Activated naive CD4-positive, alpha-beta T cell (primary cell): ENCODE data around the gene PEAR1.
A peak's percentile ranks its signal among the peaks of the same experiment; 100 is the strongest.

ENCODE experiments used
- DNase-seq, 4 experiments: peaks; one replicate each; lab custom pipeline; 2025; lab: John Stamatoyannopoulos, UW

PEAR1 gene

DNA sequence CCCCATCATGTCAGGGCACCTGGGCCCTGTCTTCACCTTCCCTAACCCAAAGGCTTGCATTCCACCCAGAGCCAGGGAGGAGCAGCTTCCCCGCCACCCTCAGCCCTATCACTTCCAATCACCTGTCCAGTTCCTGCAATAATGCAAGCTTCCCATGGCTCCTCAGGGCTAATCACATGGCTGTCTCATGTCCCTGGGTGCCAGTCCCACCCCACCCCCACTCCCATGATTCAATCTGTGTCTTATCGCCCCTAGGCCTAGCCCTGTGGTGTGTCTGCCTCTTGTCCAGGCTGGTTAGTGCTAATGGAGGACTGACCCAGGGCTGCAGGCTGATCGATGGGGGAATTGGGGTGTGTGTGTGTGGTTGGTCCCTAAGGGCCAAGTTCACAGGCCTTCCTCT lies 11.0 kb upstream of the PEAR1 start:
- no peak for DNase-seq

DNA sequence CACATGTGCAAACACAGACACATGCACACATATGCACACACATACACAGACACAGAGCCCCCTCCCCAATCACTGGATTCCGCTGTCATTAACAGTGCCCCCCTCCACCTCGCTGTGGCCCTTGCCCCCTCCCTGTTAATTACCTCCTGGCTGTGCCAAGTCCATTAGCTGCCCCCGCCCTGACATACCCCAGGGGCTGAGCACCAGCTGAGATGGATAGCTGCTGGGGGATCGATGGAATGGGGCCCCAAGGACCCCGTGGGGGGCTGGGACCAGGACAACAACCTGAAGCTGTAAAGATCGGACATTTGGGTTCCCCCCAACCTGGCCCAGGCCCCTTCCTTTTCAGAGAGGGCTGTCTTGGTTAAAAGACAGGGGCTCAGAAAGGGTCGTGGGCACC lies 9.6 kb upstream of the PEAR1 start:
- no peak for DNase-seq

DNA sequence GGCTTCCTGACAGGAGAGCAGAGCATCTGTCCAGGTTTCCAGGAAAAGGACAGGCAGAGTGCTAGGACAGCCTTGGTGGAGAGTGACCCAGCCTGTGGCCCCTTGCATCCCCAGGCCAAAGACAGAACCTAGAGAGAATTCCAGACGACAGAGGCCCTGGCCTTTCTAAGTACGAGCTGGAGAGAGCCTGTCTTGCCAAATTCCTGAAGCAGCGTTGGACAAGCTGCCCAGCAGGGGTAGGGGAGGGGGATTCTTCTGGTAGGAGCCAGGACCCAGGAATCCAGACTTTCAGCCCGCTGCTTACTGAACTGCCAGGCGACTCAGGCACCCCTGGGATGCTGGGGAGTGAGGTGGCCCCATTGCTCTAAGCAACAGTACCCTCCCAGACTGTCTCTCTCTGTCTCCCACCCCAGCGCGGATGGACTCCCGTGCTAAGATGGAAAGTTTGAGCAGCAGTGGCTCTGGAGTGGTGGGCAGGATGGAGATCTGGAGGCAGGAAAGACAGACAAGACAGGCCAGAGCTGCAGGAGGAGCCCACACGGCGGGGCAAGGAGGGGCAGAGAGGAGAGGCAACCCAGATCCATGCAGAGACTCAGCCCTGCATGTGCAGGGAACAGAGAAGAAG lies 8.8 kb upstream of the PEAR1 start:
- DNase-seq, result no peak

DNA sequence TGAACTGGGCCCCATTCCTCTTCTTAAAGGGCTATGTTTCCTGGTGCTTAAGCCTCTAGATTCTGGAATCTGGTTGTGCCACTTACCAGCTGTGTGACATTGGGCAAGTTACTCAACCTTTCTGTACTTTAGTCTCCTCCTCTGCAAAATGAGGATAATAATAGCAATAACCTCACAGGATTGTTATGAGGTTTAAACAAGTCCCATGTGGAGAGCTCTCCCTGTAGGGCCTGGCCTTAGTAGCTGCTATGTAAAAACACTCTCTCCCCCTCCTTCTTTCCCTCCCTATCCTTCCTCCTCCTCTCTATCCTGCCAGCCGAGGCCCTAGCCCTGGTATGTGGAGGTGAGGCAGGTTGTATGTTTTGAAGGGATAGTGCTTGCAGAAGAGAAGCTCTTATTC lies 8.2 kb upstream of the PEAR1 start:
- no peak for DNase-seq

DNA sequence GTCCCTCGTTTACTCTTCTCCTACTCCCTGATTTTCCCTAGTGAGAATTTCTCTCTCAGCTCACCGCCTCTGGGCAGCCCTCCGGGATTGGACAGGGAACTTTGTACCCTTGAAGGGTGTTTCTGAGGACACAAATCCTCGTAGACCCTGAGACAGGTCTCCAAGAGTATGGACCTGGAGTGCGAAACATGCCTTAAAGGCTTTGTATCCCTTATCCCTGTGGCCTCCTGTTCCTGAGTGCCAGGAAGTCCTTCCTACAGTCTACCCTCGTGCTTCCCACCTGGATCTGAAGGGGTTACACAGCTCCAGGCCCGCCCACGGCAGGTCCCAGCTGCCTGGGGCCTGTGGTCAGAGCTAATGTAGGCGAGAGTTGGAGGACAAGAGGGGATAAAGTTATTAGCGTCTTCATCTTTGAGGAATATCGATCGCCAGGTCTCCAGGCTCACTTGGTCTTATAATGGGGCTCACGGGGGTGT lies 7.6 kb upstream of the PEAR1 start:
- DNase-seq, result no peak

DNA sequence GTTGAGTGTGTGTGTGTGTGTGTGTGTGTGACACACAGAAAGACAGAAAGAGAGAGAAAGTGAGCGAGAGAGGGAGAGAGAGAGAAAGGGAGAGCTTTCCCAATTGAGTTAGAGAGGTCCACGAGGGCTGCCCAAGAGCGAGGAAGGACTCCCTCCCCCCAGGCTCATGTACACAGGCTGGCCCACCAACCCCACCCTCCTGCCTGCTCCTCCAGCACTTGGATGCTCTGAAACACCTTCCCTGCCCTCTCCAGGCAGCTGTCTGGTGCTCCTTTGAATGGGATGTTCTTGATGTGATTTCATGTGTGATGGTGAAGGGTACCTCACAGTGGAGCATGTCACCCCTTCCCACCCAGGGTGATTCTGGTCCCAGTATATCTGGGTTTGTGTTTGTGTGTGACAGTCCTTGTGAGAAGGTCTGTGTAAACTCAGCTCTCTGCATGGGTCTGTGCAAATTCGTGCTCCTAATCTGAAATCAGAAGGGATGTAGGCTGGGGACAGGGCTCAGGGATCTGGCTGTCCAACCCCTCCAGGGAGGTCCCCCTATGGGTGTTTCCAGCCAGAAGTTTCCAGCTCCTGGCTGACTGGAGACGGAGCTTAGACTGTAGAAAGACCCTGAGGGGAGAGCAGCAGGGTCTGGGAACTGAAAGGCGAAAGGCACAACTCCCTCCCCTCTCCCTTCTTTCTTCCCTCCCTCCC lies 6.8 kb upstream of the PEAR1 start:
- no peak for DNase-seq

DNA sequence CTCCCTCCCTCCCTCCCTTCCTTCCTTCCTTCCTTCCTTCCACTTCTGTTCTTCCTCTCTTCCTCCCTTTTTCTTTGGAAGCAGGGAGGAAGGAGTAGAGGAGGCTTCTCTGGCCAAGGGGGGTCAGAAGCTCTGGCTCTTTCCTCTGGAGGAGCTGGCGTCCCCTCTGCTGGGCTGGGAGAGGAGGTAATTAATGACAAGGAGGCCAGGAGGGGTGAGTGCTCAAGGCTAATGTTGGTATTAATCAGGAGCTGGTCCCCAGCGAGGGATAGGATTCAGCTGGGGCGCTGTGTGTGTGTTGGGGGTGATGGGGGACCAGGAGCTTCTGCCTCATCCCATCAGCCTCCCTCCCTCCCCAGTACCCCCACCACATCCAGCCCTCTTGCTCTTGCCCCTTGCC lies 6.2 kb upstream of the PEAR1 start:
- no peak for DNase-seq

DNA sequence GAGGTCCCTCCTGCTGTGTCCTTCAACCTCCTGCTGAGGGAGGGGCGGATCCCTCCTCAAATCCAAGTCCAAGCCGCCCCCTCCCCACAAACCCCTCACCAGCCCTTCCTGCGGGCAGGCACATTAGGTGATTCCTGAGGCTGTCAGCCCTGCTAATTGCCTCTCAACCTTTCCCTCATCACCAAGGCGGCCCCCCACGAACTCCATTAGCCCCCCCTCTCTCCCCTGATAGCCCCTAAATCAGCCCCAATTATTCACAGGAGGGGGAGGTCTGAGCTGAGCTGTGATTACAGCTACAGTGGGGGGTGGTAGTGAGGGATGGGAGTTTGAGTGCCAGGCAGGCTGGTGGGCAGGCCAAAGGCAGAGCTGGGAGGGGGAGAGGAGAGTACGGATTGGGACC lies 5.8 kb upstream of the PEAR1 start:
- no peak for DNase-seq

DNA sequence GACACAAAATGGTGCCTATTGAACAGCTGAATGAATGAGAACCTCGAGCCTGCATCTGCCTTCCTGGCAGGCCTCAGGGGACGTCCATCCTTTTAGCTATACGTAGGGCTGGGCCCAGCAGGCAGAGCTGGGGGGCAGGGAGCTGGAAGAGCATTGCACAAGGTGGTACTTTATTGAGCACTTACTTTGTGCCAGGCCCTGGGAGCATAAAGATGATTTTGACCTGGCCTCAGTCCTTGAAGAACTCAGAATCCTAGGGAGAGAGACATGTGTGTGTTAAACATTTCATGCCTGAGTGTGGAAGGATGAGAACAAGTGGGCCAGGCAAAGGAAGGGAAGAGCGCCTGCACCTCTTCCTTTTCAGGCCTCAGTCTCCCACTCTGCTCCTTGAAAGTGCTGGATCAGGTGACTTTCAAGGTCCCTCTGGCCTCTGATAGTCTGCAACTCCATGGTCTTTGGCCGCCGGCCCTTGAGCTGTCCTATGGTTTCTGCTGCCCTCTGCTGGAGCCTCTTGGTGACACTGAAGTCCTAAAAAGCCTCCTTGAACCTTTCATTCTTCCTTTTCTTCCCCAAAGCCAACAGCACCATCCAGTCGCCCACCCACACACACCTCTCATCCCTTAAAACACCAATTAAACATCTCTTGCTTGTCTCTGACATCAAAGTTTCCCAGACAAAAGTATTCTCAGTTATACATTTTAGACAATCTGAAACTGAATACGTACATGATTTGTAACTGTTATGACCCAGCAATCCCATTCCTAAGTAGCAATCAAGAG lies 3.5 kb upstream of the PEAR1 start:
- peak in 2 of 4 experiments; percentile 14 to 31 for DNase-seq

DNA sequence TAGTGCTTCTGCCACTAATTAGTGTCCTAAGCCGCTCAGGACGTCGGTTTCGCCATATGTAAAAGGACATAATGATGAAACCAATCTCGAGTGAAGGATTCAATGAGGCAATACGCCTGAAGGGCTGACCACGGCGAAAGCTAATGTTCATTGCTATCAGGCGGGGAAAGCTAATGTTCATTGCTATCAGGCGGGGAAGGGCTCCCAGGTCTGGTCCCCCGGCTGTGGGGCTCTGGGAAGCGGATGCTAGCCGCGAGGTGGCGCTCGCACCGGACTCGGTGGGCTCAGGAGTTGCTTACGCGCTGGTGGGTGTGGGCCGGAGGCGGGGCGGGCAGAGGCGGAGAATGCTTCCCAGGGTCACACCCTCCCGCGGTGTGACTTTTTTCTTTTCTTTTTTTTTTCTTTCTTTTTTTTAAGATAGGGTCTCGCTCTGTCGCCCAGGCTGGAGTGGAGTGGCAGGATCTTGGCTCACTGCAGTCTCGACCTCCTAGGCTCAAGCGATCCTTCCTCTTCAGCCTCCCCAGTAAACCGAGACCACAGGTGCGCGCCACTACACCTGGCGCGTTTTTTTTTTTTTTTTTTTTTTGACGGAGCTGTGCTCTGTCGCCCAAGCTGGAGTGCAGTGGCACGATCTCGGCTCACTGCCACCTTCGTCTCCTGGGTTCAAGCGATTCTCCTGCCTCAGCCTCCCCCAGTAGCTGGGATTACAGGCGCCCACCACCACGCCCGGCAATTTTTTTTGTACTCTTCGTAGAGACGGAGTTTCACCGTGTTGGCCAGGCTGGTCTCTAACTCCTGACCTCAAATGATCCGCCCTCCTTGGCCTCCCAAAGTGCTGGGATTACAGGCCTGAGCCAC lies 1.1 kb upstream of the PEAR1 start:
- DNase-seq, result peak; percentile 54 to 77 (median 69)

DNA sequence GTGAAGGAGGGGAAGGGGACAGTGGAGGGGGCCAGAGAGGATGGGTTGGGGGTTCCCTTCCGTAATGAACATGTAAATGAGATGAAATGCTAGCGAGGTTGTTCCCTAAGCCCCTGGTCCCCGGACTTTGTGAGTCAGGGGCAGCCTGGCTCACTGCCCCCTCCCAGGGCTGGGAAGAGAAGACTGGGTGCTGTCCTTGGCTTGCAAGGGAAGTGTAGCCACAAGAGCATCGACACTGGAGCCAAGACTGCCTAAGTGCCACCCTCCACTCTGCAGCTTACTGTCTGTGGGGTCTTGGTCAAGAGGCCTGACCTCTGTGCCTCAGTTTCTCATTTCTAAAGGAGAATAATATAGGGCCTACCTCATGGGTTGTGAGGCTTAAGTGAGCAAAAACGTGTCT lies 483 bp downstream of the PEAR1 start:
- DNase-seq, result no peak

DNA sequence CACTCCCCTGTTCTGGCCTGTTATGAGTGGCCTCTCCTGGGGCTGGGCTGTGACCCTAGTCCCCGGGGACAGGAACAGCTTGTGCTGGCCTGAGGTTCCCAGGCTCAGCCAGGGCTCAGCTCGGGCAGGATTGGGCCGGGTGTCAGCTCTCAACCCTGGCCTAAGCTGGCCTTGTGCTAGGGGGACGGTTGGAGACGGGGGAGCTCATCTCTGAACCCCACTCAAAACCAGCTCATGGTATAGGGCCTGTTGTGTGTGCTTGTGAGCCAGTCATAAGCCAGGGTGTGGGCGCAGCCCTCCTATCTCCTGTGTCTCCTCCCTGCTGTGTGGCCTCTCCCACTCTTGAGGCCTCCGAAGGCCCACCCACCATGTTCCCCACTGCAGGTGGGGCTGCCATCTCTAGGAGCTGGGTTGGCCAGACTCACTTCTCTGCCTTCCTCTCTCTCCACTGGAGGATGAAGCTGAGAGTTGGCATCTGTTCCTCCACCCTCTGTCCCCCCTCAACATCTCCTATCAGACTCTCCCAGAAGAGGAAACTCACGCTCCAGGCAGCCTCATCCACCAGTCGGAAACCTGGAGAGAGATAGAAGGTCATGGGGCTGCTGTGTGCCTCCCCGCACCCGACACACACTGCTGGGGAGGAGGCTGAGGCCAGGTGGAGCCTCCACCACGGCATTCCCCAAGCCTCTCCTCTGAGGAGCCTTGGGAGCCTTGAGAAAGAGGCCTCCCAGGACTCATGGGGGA lies 1.4 kb downstream of the PEAR1 start:
- DNase-seq, result no peak

DNA sequence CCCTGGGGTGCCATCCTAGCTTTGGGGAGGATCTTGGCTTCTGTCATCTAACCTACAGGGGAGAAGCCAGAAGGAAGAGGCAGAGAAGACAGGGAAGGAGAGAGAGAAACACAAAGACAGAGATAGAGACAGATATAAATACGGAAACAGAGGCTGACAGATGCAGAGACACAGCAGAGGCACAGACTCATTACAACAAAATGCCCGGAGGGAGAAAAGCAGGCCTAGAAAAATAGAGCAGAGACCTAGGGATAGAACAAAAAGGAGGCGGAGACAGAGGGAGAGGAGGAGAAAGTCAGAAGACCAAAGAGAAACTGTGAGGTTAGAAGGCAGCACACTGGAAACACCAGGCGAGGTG lies 1.9 kb downstream of the PEAR1 start:
- no peak for DNase-seq

DNA sequence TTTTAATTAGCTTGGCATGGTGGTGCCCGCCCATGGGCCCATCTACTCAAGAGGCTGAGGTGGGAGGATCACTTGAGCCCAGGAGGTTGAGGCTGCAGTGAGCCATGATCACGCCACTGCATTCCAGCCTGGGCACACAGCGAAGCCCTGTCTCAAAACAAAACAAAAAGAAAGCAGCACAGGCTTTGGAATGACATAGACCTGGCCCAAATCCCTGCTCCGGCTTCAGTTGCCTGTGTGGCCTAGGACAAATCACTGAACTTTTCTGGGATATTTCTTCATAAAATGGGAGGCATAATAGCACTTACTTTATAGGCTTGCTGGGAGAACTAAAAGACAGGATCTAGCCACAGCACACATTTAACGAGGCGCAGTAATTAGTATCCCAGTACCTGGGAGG lies 2.4 kb downstream of the PEAR1 start:
- no peak for DNase-seq

DNA sequence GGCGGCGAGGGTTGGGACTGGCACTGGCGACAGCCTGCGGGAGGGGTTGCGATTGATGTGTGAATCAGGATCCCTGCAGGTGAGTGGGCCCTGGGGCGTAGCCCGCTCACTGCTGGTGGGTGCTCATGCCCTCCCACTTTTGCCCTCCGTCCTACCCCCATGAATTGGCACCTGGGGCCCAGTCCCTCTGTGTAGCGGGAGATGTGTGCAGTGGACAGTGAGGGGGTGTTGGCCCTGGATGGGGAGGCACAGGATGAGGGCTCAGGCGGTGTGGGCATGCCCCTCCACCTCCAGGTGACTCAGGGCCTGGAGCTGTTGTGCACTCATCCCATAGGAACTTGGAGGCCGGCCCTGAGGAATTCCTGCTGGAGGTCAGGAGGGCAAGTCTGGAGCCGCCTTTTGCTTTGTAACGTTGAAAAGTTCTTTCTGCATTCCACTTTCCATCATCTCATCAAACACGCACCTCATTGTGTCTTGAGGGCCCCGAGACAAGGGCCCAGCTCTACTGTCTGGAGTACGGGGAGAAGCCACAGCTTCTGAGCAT lies 3.0 kb downstream of the PEAR1 start:
- DNase-seq, result no peak

DNA sequence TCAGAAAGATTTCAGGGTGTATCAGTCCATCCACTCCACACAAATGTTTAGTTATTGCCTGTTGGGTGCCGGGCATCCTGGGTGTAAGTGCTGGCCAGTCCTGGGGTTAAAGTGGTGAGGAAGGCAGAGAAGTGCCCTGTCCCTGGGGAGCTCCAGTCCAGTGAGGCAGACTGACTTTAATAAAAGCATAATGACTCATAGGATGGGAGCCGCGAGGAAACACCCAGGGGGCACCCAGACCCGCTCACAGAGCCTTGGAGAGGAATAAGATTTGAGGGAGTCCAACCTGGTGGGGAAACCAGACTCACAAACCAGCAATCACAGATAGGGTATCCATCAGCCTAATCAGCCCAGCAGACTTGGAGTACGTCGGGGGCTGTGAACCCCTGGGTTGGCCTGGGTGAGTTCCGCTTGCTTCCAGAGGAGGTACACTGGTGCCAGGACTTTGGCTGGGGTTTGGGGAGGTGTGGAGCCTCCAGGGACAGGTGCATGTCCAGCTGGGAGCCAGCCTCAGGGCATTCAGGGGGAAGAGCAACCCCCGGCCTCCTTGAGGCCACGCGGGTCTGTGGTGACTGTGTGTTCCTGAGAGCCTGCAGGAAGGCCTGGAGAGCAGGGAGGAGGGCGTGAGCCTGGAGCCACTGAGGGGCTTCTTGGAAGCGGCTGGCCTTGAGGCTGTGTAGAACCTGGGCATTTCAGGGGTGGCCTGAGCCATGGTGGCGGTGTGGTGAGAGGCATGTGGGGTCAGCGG lies 3.7 kb downstream of the PEAR1 start:
- DNase-seq, result no peak

DNA sequence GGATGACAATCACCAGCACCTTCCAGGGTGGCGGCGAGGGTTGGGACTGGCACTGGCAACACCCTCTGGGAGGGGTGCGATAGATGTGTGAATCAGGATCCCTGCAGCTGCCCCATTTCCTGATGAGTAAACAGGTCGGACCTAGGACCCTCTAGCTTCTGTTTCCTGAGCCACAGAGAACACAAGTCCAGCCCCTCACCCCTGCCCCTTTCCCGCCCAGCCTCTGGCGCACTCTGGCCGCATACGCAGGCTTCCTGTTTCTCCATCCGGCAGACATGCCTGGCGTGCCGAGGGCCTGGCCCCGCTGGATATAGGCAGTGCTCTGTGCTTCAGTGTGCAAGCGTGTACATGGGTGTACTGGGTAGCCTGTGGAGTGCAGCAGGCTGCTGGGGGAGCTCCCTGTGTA lies 4.6 kb downstream of the PEAR1 start:
- no peak for DNase-seq

DNA sequence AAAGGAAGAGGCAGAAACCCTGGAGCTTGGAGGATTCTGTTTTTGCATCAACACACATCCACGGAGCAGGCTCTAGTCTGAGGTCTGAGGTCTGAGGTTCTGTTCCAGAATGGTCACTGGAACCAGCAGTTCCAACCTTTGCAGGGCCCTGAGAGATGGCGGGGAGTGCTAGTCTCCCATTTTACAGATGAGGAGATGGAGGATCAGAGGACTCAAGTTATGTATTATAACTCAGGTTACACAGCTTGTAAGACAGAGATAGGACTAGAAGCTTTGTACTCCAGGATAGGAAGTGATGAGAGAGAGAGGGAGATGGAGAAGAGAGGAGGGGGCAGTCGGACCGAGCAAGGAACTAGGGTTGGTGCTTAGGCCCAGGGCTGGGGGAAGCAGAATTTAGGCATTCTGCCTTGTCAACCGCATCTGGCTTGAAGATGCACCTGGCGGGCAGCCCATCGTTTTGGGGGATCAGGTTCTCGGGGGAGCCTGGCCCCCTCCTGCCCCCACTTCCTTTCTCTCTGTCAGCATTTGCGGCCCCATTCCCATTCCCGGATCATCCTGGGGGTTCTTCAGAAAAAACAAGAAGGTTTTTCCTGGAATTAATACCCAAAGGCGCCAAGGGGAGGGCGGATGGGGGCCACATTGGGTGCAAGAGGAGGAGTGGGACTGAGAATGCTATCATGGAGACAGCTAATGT lies 5.6 kb downstream of the PEAR1 start:
- no peak for DNase-seq

DNA sequence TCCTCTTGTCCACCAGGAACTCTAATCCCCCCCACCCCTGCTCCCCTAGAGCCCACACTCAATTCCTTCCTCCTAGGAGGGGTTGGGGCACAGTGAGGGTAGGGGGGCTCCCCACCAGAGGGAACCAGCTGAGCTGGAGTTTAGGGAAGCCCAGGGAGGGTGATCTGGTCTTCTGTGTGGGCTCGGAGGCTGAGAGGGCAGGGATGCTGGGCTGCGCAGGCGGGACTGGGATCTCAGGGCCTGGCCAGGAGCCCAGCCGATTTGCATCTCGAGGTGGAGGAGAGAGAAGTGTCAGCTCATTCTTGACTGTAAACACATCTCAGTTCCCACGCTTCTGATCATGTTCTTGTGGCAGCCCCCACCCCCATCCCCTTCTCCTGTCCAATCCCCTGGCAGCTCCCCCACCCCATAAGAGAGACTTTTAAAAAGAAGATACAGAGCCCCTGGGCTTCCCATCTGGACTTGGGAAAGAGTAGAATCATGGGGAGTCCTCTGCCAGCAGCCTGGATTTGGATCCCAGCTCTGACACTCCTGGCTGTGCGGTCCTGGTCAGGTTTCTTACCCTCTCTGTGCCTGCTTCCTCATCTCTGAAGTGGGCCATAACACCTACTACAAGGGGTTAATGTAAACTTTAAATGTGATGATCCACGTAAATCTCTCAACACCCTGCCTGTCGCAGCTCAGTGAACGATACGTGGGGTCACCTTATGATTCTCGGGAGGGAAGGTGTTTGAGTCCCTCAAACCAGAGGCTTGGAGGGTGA lies 6.6 kb downstream of the PEAR1 start:
- DNase-seq, result no peak
